Stimulated activated CD4-positive, alpha-beta T cell treated with anti-CD3 and anti-CD28 coated beads, Interleukin-12 subunit alpha, Interleukin-12 subunit beta, amount 100 ng/mL, for 24 hours (primary cell): Measurements from ENCODE around the gene ODR4.
"Not testable (repeated sequence)": the region's sequence is repeated elsewhere in the genome, so short reads cannot be mapped to it uniquely, and the experiment has no call there.

Source experiments
- DNase-seq, 2 experiments: peaks; one replicate each; pipeline ENCODE4 v3.0.0-alpha.2; 2020; ENCODE audit warnings: low read depth in 2 of 2

Gene ODR4

GRCh38 chr1:186375152-186375928 lies at the start of gene ODR4, which contains the start of gene TPR:
TSS of gene ODR4 (plus strand) at chr1:186375838. CDS start at chr1:186379786, 3,948 bp downstream.
TSS of gene TPR (minus strand) at chr1:186375253. CDS start at chr1:186375028, 225 bp downstream.
- peak; percentile 93 for DNase-seq

- DNase-seq, result no peak
Measured at GRCh38 chr1:186326009-186326408, 49.6 kb upstream of the ODR4 start.

GRCh38 chr1:186327331-186327730 lies 48.3 kb upstream of the ODR4 start:
- no peak for DNase-seq

GRCh38 chr1:186330758-186331157 lies 44.9 kb upstream of the ODR4 start:
- DNase-seq, result no peak

- DNase-seq, result no peak
Measured at GRCh38 chr1:186337554-186337953, 38.1 kb upstream of the ODR4 start.

GRCh38 chr1:186340772-186341171 lies 34.9 kb upstream of the ODR4 start:
- DNase-seq, result no peak

GRCh38 chr1:186347837-186348691 lies 27.6 kb upstream of the ODR4 start:
- DNase-seq, result not testable (repeated sequence)

- DNase-seq, result peak in 1 of 2 experiments; percentile 4
Measured at GRCh38 chr1:186374303-186375151, 1.1 kb upstream of the ODR4 start.

GRCh38 chr1:186375929-186376319 lies 286 bp downstream of the ODR4 start:
- no peak for DNase-seq

GRCh38 chr1:186386725-186387383 lies 11.2 kb downstream of the ODR4 start:
- DNase-seq, result no peak

- no peak for DNase-seq
Measured at GRCh38 chr1:186390925-186391324, 15.3 kb downstream of the ODR4 start.

GRCh38 chr1:186391841-186392240 lies 16.2 kb downstream of the ODR4 start:
- no peak for DNase-seq

- DNase-seq, result not testable (repeated sequence)
Measured at GRCh38 chr1:186392711-186393110, 17.1 kb downstream of the ODR4 start.

GRCh38 chr1:186401446-186401845 lies 25.8 kb downstream of the ODR4 start:
- DNase-seq, result not testable (repeated sequence)

GRCh38 chr1:186403632-186404031 lies 28.0 kb downstream of the ODR4 start:
- no peak for DNase-seq

- no peak for DNase-seq
Measured at GRCh38 chr1:186404454-186405051, 28.9 kb downstream of the ODR4 start.

- no peak for DNase-seq
Measured at GRCh38 chr1:186409091-186409490, 33.5 kb downstream of the ODR4 start.

GRCh38 chr1:186413319-186413718 lies 37.7 kb downstream of the ODR4 start:
- no peak for DNase-seq

GRCh38 chr1:186418503-186418902 lies 42.9 kb downstream of the ODR4 start:
- DNase-seq, result no peak

- DNase-seq, result no peak
Measured at GRCh38 chr1:186420311-186420710, 44.7 kb downstream of the ODR4 start.

GRCh38 chr1:186420923-186421322 lies 45.3 kb downstream of the ODR4 start:
- no peak for DNase-seq
